Lower leg skin (tissue), 4 donors: ENCODE data around the gene CFAP299. TPM values are rescaled to one million over a fixed set of nuclear protein-coding genes. Genes with fewer than 3 reads are reported as not detected.

Experiments used
- DNase-seq, 2 donors: peaks; one replicate each; pipeline ENCODE4 v3.0.0-alpha.2; 2019; ENCODE audit warnings: low spot score in 2 of 2
- H3K4me3 ChIP-seq: fragments of 200-600 bp; sonication (generic); 2 replicates; pipeline ENCODE4 v1.5.1; 2017; ENCODE audit warnings: mild to moderate bottlenecking, low read depth; ENCODE audit not compliant: poor library complexity, severe bottlenecking
- CTCF ChIP-seq, 3 donors: fragments of 450-650 bp; IDR thresholded peaks; one replicate each; pipeline ENCODE4 v1.5.1; 2016; ENCODE audit warnings: antibody characterized with exemption in 3 of 3, mild to moderate bottlenecking in 3 of 3, moderate library complexity in 2 of 3
- POLR2A ChIP-seq, 2 donors: fragments of 450-650 bp; IDR thresholded peaks; one replicate each; pipeline ENCODE4 v1.6.1; 2016 to 2017; ENCODE audit warnings: antibody characterized with exemption in 2 of 2, mild to moderate bottlenecking in 1 of 2, moderate library complexity in 1 of 2
- WGBS, 2 donors: methylation state at CpG; one replicate each; pipeline ENCODE4 v1.1.5; 2018; 5-methylcytosine and 5-hydroxymethylcytosine counted together
- intact Hi-C: fragments of 100-400 bp; cut with DNase I; formaldehyde crosslinking; loops from one replicate; pipeline ENCODE4 v1.15.0; 2023; ENCODE audit warnings: low total_unique reads
- total RNA-seq, 4 donors: library from RNA; depleted of rRNA; stranded (reverse); fragments of >200 nt; gene quantifications; one replicate each; pipeline ENCODE4 v1.1.0, GENCODE V29; 2016

The CFAP299 gene
- total RNA-seq, 4 donors from 2014 or later = not detected

GRCh38 chr4:80454040-80454439 lies 118.5 kb downstream of the CFAP299 start:
- intact Hi-C loops = no loop called here
- TF ChIP-seq POLR2A (IDR thresholded peaks at IDR 0.05) = no peak
- no peak for DNase-seq
- WGBS, 2 donors = 69 to 91% methylated on average over 2 of the region's 2 CpGs
- H3K4me3 ChIP-seq = no peak overlapping the region

DNA sequence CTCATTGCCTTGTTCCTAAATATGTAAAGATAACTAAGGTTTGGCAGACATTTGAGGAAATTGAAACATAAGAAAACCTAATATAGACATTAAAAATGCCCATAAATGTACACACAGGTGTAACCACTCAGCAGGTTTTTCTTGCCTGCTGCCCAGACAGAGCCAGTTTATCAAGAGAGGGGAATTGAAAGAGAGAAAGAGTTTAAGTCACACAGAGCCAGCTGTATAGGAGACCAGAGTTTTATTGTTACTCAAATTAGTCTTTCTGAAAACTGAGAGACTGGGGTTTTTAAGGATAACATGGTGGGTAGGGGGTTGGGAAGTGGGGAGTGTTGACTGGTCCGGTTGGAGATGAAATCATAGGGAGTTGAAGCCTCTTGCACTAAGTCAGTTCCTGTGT lies 119.0 kb downstream of the CFAP299 start:
- WGBS, 2 donors = 70 to 93% methylated on average over 1 of the region's 1 CpG
- DNase-seq = no peak
- H3K4me3 ChIP-seq = no peak overlapping the region
- TF ChIP-seq CTCF (IDR thresholded peaks at IDR 0.05) = no peak
- TF ChIP-seq POLR2A (IDR thresholded peaks at IDR 0.05) = no peak
- intact Hi-C loops = no loop called here

DNA sequence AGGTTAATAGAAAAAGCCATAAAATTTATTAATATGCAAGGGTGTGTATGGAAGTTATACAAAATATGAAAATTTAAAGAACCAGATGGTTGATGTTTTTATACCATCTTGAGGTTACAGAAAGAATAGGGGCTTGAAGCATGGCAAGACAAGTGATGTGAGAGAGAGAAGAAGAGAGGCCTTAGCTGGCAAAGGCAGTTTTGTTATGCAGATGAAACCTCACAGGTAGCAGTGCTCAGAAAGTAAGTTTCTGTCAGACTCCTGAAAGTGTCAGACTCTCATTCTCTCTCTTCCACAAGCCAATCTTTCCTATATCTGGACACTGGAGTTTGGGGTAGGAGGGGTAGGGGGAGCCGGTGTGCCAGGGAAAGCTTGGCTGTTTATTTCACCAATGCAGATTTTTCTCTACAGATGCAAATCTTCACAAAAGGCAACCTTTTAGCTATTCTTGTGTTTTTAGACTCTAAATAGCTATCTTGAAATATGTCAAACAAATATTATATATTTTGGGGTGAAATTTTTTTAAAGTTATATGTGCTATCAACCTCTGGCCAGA lies 124.5 kb downstream of the CFAP299 start:
- WGBS, 2 donors = 75 to 78% methylated on average over 1 of the region's 1 CpG
- intact Hi-C loops = no loop called here
- H3K4me3 ChIP-seq = no peak overlapping the region
- DNase-seq = no peak
- TF ChIP-seq POLR2A (IDR thresholded peaks at IDR 0.05) (no peak), CTCF (IDR thresholded peaks at IDR 0.05) (no peak)

DNA sequence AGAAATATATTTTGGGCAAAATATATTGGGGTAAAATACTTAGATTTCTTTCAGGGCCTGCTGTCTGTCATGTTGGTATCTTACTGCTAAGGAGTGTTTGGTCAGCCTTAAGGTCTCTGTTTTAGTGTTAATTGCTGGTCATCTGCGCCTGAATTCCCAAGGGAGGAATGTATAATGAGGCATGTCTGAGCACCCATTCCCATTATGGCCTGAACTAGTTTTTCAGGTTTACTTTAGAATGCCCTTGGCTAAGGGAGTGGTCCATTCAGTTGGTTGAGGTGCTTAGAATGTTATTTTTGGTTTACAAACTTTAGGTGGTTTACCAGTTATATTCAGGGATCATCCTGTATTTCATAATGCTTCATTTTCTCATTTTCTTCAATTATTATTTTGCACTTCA lies 125.9 kb downstream of the CFAP299 start:
- H3K4me3 ChIP-seq = no peak overlapping the region
- intact Hi-C loops = no loop called here
- 56 to 58% methylated on average over 1 of the region's 1 CpG for WGBS, 2 donors
- no peak for DNase-seq
- TF ChIP-seq CTCF (IDR thresholded peaks at IDR 0.05) (no peak), POLR2A (IDR thresholded peaks at IDR 0.05) (no peak)

DNA sequence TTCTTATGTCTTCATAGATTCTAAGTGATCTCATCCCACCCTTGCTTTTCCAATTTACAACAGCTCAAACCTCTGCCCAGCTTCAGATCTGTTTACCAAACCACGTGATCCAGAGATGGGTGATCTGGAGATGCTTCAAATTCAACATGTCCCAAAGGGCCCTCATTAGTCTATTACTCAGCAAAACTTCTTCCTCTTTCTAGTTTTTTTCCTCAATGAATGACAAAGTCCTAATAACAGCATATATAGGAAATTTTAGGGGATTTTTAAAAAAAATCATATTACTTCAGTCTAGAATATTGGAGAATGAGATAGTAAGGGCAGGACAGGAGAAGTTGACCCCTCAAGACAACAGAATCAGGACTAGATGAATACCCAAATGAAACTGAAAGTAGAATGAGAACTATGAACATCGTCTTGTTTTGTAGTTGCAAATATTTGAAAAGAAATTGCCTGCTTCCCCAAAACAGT lies 127.1 kb downstream of the CFAP299 start:
- intact Hi-C loops = no loop called here
- no peak for TF ChIP-seq POLR2A (IDR thresholded peaks at IDR 0.05)
- 21 to 31% methylated on average over 2 of the region's 2 CpGs for WGBS, 2 donors
- no peak for DNase-seq
- H3K4me3 ChIP-seq = no peak overlapping the region

DNA sequence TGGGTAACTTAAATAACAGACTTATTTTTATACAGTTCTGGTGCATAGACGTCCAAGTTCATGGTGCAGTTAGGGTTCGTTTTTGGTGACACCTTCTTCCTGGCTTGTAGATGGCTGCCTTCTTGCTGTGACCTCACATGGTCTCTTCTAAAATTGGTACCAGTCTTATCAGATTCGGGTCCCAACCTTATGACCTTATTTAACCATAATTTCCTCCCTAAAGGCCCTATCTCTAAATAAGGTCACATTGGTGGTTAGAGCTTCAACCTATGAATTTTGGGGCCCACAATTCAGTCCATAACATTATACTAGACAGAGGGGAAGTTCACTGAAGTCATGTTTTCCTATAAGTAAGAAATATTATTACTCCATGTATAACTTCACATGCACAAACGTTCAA lies 128.0 kb downstream of the CFAP299 start:
- TF ChIP-seq CTCF (IDR thresholded peaks at IDR 0.05) (no peak), POLR2A (IDR thresholded peaks at IDR 0.05) (no peak)
- no peak overlapping the region for H3K4me3 ChIP-seq
- 74 to 76% methylated on average over 4 of the region's 4 CpGs for WGBS, 2 donors
- intact Hi-C loops = no loop called here
- DNase-seq = no peak

DNA sequence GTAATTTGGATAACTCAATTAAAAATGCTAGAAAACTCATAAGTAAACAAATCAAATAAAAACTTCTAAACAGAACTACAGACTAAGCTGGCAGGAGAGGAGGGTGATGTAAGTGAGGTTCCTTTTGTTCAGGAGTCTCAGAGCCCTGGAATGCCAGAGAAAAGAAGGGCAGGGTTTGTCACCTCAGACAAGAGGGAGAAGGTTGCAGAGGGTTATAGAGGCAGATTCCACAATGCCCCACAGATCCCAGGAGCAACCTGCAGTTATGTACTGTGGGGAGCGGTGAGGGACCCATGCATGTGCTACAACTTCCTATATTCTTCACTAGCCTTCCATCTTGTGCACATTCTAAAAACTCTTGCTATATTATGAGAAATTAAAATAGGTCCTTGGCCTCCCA lies 129.7 kb downstream of the CFAP299 start:
- DNase-seq = no peak
- 92 to 100% methylated on average over 1 of the region's 1 CpG for WGBS, 2 donors
- intact Hi-C loops = no loop called here
- H3K4me3 ChIP-seq = no peak overlapping the region
- no peak for TF ChIP-seq POLR2A (IDR thresholded peaks at IDR 0.05)
- TF ChIP-seq CTCF (IDR thresholded peaks at IDR 0.05) = no peak
